DOHH2 (cell line): ENCODE measurements around the gene RNF34.

Experiments used
- CTCF ChIP-seq: fragments of 200-600 bp; sonication (generic); IDR thresholded peaks from one replicate; pipeline ENCODE4 v1.5.1; 2014; ENCODE audit warnings: antibody characterized with exemption, mild to moderate bottlenecking, low read depth, low read length; ENCODE audit not compliant: poor library complexity, severe bottlenecking
- EZH2phosphoT487 ChIP-seq: fragments of 200-600 bp; sonication (generic); IDR thresholded peaks from 2 replicates; pipeline ENCODE4 v1.6.1; 2017; ENCODE audit warnings: borderline replicate concordance, mild to moderate bottlenecking, antibody characterized with exemption, low read length, moderate library complexity, mixed read lengths

GRCh38 chr12:121468499-121468801 is 68.5 kb downstream of the RNF34 start:
- no peak for TF ChIP-seq CTCF
- no peak for TF ChIP-seq EZH2phosphoT487
